SK-N-SH treated with all-trans-retinoic acid at 6 μM for 48 hours (cell line): ENCODE data around the gene MMP25.
"Not testable (repeated sequence)": the region's sequence is repeated elsewhere in the genome, so short reads cannot be mapped to it uniquely, and the experiment has no call there.

Source experiments
- ATAC-seq: fragments of 200-7000 bp; cut with Tn5 transposase; 3 replicates; pipeline ENCODE4 v1.9.1; 2020; ENCODE audit warnings: mild to moderate bottlenecking, moderate library complexity
- ARNTL ChIP-seq: fragments of 450-650 bp; formaldehyde crosslinking; IDR thresholded peaks from 2 replicates; pipeline ENCODE4 v1.5.0; 2020; ENCODE audit warnings: low read depth, mild to moderate bottlenecking, moderate library complexity, borderline replicate concordance
- BACH2 ChIP-seq: fragments of 250-450 bp; sonication (Bioruptor Pico); IDR thresholded peaks from 2 replicates; pipeline ENCODE4 v1.9.0; 2021; ENCODE audit warnings: mild to moderate bottlenecking, borderline replicate concordance
- CREB5 ChIP-seq: fragments of 250-450 bp; sonication (Bioruptor Pico); IDR thresholded peaks from 2 replicates; pipeline ENCODE4 v1.5.1; 2020; ENCODE audit warnings: low read depth, mild to moderate bottlenecking, moderate library complexity
- CSDC2 ChIP-seq: fragments of 250-450 bp; sonication (Bioruptor Pico); IDR thresholded peaks from 2 replicates; pipeline ENCODE4 v1.5.0; 2020; ENCODE audit warnings: mild to moderate bottlenecking, moderate library complexity
- CSRNP3 ChIP-seq: fragments of 250-450 bp; sonication (Bioruptor Pico); IDR thresholded peaks from 2 replicates; pipeline ENCODE4 v1.5.1; 2021; ENCODE audit warnings: mild to moderate bottlenecking, moderate library complexity
- ESRRG ChIP-seq: fragments of 250-450 bp; sonication (Bioruptor Pico); IDR thresholded peaks from 2 replicates; pipeline ENCODE4 v1.6.1; 2021; ENCODE audit warnings: mild to moderate bottlenecking
- GLIS3 ChIP-seq: fragments of 250-450 bp; sonication (Bioruptor Pico); IDR thresholded peaks from 2 replicates; pipeline ENCODE4 v1.5.0; 2020; ENCODE audit warnings: mild to moderate bottlenecking, moderate library complexity
- ISL1 ChIP-seq: fragments of 250-450 bp; sonication (Bioruptor Pico); IDR thresholded peaks from 2 replicates; pipeline ENCODE4 v2.1.2; 2022; ENCODE audit warnings: mild to moderate bottlenecking, moderate library complexity
- OSR1 ChIP-seq: fragments of 250-450 bp; sonication (Bioruptor Pico); IDR thresholded peaks from 2 replicates; pipeline ENCODE4 v1.8.0; 2022; ENCODE audit warnings: moderate library complexity, mild to moderate bottlenecking, inconsistent platforms
- PATZ1 ChIP-seq: fragments of 250-450 bp; sonication (Bioruptor Pico); IDR thresholded peaks from 2 replicates; pipeline ENCODE4 v1.8.0; 2020; ENCODE audit warnings: mild to moderate bottlenecking, moderate library complexity, borderline replicate concordance
- PPARA ChIP-seq: fragments of 250-450 bp; sonication (Bioruptor Pico); IDR thresholded peaks from 2 replicates; pipeline ENCODE4 v1.5.0; 2020; ENCODE audit warnings: mild to moderate bottlenecking, borderline replicate concordance
- RARB ChIP-seq: fragments of 250-450 bp; sonication (Bioruptor Pico); IDR thresholded peaks from 2 replicates; pipeline ENCODE4 v1.8.0; 2021; ENCODE audit warnings: mild to moderate bottlenecking, moderate library complexity
- SNAI2 ChIP-seq: fragments of 250-450 bp; sonication (Bioruptor Pico); IDR thresholded peaks from 2 replicates; pipeline ENCODE4 v1.5.0; 2020; ENCODE audit warnings: mild to moderate bottlenecking, moderate library complexity
- TCF4 ChIP-seq: fragments of 250-450 bp; sonication (Bioruptor Pico); IDR thresholded peaks from 2 replicates; pipeline ENCODE4 v1.8.0; 2021; ENCODE audit warnings: mild to moderate bottlenecking, moderate library complexity, borderline replicate concordance
- TOX ChIP-seq: fragments of 250-450 bp; sonication (Bioruptor Pico); IDR thresholded peaks from 2 replicates; pipeline ENCODE4 v1.8.0; 2021; ENCODE audit warnings: mild to moderate bottlenecking, moderate library complexity, borderline replicate concordance
- TSHZ2 ChIP-seq: fragments of 250-450 bp; sonication (Bioruptor Pico); IDR thresholded peaks from 2 replicates; pipeline ENCODE4 v1.5.0; 2020; ENCODE audit warnings: mild to moderate bottlenecking, moderate library complexity
- ZC3H10 ChIP-seq: fragments of 250-450 bp; sonication (Bioruptor Pico); IDR thresholded peaks from 2 replicates; pipeline ENCODE4 v1.5.1; 2021; ENCODE audit warnings: mild to moderate bottlenecking, moderate library complexity
- ZFP3 ChIP-seq: fragments of 250-450 bp; sonication (Bioruptor Pico); IDR thresholded peaks from 2 replicates; pipeline ENCODE4 v1.5.0; 2020; ENCODE audit warnings: mild to moderate bottlenecking, moderate library complexity
- ZFP30 ChIP-seq: fragments of 450-650 bp; formaldehyde crosslinking; IDR thresholded peaks from 2 replicates; pipeline ENCODE4 v1.5.0; 2022; ENCODE audit warnings: mild to moderate bottlenecking, moderate library complexity
- ZNF565 ChIP-seq: fragments of 450-650 bp; formaldehyde crosslinking; conservative IDR thresholded peaks from 2 replicates; pipeline ENCODE4 v1.5.0; 2020; ENCODE audit warnings: low read depth, mild to moderate bottlenecking, moderate library complexity
- ZNF70 ChIP-seq: fragments of 450-650 bp; formaldehyde crosslinking; IDR thresholded peaks from 2 replicates; pipeline ENCODE4 v1.5.0; 2020; ENCODE audit warnings: mild to moderate bottlenecking, moderate library complexity
- ZNF8 ChIP-seq: fragments of 450-650 bp; formaldehyde crosslinking; IDR thresholded peaks from 2 replicates; pipeline ENCODE4 v1.5.0; 2020; ENCODE audit warnings: mild to moderate bottlenecking, moderate library complexity

Gene MMP25

GRCh38 chr16:3065742-3066439 is 19.5 kb downstream of the MMP25 start:
- no peak; the same call in 2 of the 3 replicates for ATAC-seq

GRCh38 chr16:3066440-3066748 is 20.0 kb downstream of the MMP25 start:
- TF ChIP-seq PPARA (no peak), ZNF8 (CRISPR knock-in tag) (no peak), BACH2 (CRISPR knock-in tag) (no peak), RARB (CRISPR knock-in tag) (no peak)
- no peak for ATAC-seq

More at GRCh38 chr16:3065742-3066439, 19.5 kb downstream of the MMP25 start:
- TF ChIP-seq CSDC2 (no peak), ZNF70 (CRISPR knock-in tag) (no peak), ISL1 (CRISPR knock-in tag) (no peak), ZFP30 (CRISPR knock-in tag) (no peak), CREB5 (no peak)

GRCh38 chr16:3068487-3068886 is 22.1 kb downstream of the MMP25 start:
- ATAC-seq = no peak
- TF ChIP-seq PATZ1 = no peak
- no peak for TF ChIP-seq ISL1 (CRISPR knock-in tag)
- TF ChIP-seq CSRNP3 = no peak
- TF ChIP-seq RARB (CRISPR knock-in tag) = no peak
- TF ChIP-seq ZNF8 (CRISPR knock-in tag) = no peak
- no peak for TF ChIP-seq BACH2 (CRISPR knock-in tag)
- no peak for TF ChIP-seq SNAI2 (CRISPR knock-in tag)
- TF ChIP-seq ZNF70 (CRISPR knock-in tag) = no peak
- no peak for TF ChIP-seq ZC3H10 (CRISPR knock-in tag)
- no peak for TF ChIP-seq ZNF565 (CRISPR knock-in tag)
- TF ChIP-seq ESRRG (CRISPR knock-in tag) = no peak
- TF ChIP-seq CSDC2 = no peak
- TF ChIP-seq ARNTL (CRISPR knock-in tag) = no peak
- TF ChIP-seq ZFP30 (CRISPR knock-in tag) = no peak
- TF ChIP-seq ZFP3 (CRISPR knock-in tag) = no peak
- no peak for TF ChIP-seq OSR1 (CRISPR knock-in tag)
- TF ChIP-seq GLIS3 = no peak
- TF ChIP-seq PPARA = no peak
- TF ChIP-seq TSHZ2 (CRISPR knock-in tag) = no peak
- no peak for TF ChIP-seq TCF4 (CRISPR knock-in tag)

- not testable (repeated sequence) for ATAC-seq
Measured at GRCh38 chr16:3069146-3069545, 22.8 kb downstream of the MMP25 start.

- no peak for ATAC-seq
Measured at GRCh38 chr16:3070608-3071111, 24.3 kb downstream of the MMP25 start.

More at GRCh38 chr16:3070608-3071111, 24.3 kb downstream of the MMP25 start:
- TF ChIP-seq RARB (CRISPR knock-in tag) = no peak
- TF ChIP-seq CSDC2 = no peak
- no peak for TF ChIP-seq ZFP3 (CRISPR knock-in tag)
- no peak for TF ChIP-seq OSR1 (CRISPR knock-in tag)
- no peak for TF ChIP-seq ISL1 (CRISPR knock-in tag)
- no peak for TF ChIP-seq PATZ1
- TF ChIP-seq ARNTL (CRISPR knock-in tag) = no peak
- TF ChIP-seq ZNF70 (CRISPR knock-in tag) = no peak
- TF ChIP-seq TOX (CRISPR knock-in tag) = no peak
- no peak for TF ChIP-seq BACH2 (CRISPR knock-in tag)
